GM18858 (cell line): Measurements from ENCODE around the gene SZRD1.
A peak's percentile ranks its signal among the peaks of the same experiment; 100 is the strongest.

Source experiments
- ATAC-seq: cut with Tn5 transposase; IDR thresholded peaks from one replicate; pipeline ENCODE4 v1.9.1; 2021; ENCODE audit not compliant: unreplicated experiment

SZRD1 gene

DNA sequence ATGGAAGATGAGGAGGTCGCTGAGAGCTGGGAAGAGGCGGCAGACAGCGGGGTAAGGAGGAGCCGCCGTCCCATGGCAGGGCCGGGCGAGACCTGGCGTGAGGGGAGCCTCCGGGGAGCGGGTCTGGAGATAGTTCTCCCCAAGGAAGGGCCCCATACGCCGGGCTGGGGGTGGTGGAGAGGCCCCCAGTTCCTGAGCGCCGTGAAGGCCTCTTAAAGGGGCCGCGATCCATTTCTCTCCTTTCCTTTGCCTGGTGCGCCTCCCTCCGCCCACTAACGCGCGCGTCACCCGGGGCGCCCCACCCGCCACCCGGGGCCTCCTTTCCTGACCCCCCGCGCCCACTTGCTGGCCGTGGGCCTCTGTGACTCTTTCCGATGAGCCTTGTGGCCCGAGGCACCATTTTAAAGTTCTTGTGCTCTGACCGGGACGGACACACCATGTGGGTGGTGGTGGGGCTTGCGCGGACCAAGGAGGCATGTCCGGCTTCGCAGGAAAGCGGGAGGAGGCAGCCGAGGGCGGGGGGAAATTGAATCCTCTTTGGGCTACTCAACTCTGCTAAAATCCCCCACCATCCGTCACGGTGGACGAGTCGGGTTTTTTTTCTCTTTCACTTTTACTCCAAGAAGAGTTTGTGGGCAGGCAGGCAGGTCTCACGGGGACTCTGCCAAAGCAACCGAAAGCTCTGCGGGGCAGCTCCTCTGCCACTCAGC, 371 bp downstream of the SZRD1 start:
- ATAC-seq = peak; percentile 35

DNA sequence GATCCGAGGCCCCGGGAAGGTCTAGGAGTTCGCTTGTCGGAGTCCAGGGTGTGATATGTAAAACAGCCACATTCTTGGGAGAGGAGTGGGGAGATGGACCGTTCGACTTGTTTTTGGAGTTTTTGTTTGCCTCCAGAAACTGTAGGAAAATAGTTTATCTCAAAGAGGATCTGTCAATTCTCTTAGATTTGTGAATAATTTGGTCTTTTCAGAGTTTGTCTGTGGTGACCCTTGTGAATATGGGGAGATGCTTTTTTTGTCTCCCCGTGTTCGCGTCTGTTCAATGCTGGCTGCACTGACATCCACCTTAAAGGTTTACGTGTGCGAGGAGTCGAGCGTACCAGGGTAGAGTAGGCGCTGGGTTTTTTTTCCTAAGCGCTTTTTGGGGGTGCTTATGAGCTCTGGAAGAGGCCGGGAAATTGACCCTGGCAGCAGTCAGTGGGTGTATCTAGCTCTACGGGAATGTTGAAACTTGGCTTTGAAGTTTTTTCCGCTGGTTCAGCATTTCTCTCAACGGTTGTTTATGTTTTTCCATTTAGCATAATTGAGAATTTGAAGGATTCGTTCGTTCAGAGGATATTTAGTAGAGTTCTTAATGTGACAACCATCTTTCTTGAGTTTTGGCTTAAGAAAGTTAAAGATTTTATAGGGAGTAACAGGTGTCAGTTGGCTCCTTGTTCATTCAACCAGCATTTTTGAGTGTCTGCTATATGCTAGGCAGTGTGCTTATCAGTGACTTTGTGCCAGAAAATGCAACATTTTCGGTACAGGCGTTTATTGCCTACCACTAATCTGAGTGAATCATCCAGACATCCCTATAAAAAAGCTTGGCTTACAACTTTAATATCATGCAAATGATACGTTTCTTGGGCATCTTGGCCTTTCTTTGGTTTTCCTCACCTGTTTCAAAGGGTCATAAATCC, 1.2 kb downstream of the SZRD1 start:
- no peak for ATAC-seq

DNA sequence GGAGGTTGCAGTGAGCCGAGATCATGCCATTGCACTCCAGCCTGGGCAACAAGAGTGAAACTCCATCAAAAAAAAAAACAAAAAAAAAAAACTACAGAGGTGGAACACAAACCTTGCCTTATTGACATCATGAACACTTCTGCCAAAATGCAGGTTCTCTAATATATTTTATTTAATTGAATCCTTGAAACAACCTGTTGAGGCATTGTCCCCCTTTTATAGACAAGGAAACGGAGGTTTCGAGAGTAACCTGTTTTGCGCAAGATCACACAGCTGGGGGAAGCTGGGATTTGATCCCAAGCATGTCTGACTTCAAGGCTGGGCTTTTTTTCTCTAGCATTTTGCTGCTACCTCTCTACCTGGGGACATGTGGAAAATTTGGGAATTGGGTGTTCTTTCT, 2.8 kb downstream of the SZRD1 start:
- ATAC-seq = no peak

DNA sequence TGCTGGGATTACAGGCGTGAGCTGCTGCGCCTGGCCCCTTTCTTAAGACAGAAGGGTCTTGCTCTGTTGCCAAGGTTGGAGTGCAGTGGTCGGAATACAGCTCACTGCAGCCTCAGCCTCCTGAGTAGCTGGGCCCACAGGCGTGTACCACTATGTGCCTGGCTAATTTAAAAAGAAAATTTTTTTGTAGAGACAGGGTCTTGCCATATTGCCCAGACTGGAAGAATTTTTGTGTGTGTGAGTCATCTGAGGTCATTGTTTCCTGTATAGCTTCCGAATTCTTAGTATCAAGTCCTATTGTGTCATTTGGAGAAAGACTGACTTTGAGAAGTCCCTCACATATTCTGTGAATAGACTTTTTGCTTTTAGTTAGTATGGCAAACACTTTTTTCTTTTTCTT, 4.7 kb downstream of the SZRD1 start:
- no peak for ATAC-seq

DNA sequence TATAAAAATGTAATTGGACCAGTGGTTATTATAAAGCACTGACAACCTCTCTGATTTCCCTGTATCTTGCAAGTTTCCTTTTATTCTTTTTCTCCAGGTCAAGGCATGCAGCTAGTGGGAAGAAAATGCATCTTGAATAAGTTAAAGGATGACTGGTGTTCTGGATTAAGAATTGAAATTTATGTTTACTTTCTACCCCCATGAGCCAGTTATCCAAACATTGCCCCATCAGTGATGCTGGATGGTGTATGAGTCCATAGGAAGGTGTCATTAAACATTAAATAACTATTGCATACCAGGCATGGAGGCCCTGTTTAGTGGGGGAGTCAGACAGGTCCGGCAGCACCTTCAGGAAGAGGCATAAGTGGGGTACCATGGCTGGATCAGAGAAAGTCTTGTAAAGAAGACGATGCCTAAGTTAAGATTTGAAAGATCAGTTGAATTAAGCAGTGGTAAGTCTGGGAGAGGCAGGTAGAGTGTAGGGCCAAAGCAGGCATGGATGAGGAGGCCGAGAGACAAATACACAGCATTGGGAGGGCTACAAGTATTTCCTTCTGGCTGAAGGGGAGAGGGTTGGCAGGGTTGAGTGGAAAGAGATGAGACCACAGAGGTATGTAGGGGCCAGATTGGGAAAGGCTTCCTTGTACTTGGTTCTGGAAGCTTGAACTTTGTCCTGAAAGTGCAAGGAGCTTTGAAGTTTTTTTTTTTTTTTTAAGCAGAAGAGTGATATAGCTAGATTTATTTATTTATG, 5.7 kb downstream of the SZRD1 start:
- no peak for ATAC-seq

DNA sequence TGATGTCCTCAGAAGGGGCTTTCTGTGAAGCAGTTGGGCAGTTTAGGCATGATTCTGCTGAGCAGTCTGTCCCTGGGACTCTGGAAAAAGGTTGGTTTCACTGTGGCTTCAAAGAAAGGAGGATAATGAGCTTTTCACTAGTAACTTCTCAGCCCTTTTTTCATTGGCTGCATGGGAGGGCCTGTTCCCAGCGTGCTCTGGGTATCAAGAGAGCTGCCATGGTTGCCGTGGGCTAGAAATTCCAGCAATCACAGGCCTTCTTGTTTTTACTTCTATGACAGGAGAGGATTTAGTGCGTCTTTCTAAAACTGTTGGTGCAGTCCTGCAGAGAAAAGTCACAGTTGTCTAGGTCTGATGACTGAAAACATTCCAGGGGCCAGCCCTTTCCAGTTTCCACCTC, 7.2 kb downstream of the SZRD1 start:
- no peak for ATAC-seq

DNA sequence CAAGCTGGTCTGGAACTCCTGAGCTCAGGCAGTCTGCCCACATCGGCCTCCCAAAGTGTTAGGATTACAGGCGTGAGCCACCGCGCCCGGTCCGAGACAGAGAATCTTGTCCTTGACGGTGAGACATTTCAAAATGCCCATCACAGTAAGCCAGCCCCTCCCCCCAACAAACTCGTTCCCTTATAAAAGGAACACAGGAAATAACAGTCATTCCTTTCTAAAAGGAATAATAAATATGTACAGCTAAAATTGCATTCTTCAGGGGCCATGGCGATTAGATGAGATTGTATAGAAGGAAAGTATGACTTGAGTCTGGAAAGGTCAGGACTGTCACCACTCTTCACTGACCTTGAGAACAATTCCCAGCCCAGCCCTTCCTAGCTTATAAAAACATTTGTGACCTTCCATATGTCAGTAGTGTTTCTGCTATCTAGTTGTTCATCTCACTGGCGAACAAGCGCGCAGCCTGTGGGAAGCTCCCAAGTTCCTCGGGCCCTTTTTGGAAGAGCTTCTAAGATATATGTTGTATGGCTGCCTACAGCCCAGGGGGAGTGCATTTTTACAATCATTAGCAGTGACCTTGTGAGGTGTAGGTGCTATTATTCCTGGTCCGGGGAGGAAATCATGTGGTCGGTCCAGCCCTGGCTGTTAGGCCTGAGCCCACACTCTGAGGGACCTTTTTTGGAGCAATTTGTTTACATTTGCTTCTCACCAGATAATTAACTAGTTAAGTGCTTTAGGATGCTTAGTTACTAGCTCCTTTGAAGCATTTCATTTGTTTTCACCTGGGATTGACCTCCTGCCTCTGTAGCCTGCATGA, 8.7 kb downstream of the SZRD1 start:
- ATAC-seq = no peak

DNA sequence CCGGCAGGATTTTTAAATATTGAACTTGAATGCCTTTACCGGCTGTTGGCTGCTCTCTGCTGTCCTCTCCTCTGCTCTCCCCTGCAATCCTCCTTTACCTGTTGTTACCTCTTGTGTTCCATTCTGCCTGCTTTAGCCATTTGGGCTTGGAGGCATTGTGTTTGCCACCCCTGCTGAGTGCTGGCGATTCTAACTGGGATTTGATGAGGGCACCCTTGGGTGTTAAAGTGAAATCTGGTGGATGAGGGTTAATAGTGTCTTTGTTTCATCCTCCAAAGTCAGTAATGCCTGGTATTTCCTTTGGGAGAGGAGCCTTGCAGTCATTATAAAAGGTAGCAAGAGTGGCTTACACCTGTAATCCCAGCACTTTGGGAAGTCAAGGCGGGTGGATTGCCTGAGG, 9.9 kb downstream of the SZRD1 start:
- ATAC-seq = no peak

DNA sequence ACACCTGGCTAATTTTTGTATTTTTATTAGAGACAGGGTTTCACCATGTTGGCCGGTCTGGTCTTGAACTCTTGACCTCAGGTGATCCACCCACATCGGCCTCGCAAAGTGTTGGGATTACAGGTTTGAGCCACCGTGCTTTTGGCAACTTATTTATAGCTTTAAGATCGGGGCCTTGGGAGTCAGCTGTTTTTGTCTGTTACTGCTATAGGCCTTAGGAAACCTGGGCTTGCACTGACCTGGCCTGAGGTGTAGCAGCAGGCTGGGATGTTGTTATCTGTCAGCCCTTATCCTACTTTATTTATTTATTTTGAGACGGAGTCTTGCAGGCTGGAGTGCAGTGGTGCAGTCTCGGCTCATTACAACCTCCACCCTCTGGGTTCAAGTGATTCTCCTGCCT, 11.4 kb downstream of the SZRD1 start:
- no peak for ATAC-seq

DNA sequence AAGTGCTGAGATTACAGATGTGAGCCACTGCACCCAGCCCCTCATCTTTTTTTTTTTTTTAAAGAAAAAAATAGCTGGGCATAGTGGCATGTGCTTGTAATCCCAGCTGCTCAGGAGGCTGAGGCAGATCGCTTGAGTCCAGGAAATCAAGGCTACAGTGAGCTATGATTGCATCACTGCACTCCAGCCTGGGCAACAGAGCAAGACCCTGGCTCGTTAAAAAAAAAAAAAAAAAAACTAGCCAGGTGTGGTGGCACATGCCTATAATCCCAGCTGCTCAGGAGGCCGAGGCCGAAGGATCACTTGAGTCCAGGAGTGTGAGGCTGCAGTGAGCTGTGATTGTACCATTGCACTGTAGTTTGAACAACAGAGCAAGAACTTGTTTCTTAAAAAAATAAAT, 13.8 kb downstream of the SZRD1 start:
- no peak for ATAC-seq

DNA sequence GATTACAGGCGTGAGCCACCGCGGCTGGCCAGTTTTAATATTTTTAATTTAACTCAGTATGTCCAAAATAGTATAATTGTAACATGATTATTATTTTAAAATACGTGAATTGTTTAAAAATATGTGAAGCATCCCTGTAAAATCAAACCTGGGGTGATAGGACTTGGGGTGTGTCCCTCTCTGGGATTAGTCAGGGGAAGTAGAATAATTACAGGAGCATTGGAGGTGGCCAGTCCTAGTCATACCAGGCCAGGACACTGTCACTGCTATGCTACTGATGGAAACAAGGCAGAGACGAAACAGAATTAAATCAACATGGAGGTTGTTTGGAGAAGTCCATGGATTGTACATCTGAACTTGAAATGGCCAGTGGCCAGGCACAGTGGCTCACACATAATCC, 16.8 kb downstream of the SZRD1 start:
- ATAC-seq = no peak

DNA sequence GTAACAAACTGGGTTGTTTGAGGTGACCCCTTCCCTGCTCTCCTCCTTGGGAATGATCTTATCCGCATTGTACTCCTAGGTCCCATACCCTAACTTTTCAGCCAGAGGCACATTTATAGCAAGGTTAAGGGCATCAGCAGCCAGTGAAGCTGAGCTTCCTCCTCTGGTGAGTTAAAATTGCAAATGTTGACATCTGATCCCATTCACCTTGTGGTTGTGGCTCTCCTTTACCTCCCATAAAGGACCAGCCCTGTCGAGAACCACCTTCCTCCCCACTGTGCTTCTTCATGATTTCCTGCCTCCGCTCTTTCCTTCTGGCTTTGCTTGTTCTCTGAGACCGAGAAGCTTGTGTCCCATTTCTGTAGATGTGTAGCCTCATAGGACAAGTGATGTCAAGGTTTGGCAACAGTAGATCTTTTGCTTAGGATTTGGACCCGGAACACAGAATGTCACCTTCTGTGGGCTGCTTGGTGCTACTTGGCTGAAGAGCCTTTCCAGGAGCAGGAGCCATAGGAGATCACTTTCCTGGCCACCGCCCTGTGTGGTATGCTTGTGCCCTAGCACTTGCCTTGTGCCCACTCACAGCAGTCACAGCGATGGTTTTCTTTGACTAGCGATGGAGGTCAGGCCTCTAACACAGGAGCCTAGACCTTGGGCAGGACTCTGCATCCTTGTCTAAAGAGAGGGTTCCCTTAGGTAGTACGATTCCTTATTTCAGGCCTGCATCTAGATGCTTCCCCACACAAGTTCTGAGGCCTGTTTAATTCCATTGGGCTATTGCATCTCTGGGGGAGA, 18.8 kb downstream of the SZRD1 start:
- no peak for ATAC-seq

DNA sequence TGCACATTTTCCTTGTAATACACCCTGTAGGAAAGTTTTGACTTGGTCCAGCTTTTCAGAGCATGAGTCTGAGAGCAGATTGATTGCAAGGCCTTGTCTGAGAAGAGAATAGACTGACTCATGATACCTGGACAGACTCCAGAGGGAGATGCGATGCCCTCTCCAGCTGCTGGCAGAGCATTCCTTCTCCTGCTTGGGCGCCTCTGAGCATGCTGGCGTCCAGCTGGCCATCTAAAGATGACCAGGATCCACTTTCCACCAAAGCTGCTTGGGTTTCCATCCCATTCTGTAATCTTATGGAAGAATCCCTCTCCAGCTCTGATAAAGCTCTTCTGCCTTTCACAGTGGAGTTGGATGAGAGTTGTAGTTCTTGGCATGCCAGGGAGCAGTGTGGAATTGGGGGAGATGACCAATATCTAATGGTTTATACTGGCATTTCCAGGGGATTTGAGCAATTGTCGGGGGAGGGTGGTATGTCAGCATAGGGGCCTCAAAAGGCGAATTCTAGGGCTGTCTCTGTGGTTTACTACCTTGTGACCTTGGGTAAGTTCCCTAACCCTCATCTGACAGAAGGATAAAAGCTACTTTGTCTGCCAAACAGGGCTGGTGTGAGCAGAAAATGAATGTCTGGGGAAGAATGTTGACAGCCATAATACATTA, 19.5 kb downstream of the SZRD1 start:
- no peak for ATAC-seq

DNA sequence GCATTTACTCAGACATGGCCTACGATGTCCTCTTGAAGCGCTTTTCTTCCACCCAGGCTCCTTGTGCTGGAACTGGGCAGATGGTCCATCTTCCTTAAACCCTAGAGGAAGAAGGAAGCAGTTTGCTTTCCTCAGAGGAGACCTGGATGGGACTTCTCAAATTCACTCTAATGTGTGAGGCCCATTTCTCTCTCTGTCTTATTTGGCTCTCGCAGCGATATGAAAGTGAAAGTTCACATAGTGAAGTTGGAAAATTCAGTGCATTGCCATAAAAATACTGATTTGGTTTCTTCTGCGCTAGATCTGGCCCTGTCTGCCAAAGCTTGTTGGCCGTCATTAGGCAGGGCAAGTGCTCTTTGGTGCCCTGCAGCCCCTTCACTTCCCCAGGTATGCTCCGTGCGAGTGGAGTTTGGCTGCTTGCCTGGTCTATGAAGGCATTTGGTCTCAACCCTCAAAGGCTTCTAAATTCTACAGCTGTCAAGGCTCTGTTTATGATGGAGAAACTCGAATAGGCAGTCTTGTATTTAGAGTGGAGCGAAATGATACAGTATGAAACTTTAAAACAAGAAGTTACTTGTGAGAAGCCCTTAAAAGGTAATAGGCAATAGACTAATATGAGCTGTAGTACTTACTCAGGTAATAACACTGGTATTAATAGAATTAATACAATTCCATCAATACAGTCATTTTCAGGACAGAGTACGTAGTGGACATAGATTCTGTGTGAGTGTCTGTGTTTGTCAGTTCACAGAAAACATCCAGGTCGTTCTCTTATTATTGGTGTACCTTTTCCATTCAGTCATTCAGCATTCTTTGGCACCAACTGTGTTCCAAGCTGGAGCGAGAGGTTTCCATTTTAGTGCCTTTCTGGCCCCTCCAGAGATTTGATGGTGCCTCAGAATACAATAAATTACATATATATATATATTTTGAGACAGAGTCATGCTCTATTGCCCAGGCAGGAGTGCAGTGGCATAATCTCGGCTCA, 20.5 kb downstream of the SZRD1 start:
- no peak for ATAC-seq

DNA sequence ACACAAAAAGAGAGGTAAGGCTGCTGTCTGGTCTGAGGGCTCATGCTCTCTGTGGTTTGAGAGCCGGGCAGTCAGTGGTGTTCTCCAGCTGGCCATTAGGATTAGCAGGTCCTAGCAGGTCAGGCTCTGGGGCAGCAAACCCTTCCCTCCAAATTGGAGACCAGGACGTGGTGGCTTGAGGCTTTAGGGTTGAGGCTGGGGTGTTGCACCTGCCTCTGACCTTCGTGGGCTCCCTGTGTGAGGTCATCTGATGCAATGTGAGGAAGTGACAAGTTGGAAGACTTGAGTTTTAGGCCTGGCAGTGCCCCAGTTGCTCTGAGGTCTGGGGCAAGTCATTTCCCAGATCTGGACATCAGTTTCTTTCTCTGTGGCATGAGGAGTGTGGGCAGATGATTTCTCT, 24.4 kb downstream of the SZRD1 start:
- no peak for ATAC-seq

DNA sequence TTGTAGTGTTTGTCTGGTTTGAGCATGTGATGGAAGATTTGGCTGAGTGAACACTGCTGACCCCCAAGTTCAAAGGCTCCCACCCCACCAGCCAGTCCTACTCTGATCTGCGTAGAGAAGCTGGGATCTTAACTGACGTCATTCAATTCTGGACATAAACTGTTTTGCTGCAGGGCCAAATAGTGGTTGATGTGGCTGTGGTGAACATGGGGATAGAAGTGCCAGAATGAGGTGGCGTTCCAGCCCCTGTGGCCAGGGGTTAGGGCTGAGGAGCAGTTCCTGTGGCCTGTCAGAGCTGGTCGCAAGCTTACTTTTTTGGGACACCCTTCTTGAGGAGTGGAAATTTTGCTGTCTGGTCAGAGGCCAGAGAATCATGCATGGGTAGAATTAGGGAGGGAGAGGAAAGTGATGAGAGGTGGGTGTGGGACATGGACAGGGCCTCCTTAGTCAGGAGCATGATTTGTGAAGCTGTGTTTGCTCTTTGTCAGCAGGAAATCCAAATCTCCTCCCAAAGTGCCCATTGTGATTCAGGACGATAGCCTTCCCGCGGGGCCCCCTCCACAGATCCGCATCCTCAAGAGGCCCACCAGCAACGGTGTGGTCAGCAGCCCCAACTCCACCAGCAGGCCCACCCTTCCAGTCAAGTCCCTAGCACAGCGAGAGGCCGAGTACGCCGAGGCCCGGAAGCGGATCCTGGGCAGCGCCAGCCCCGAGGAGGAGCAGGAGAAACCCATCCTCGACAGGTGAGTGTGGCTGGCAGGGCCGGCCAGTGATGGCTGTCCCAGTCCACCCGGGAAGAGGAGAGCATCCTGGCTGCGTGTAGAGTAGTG, 25.9 kb downstream of the SZRD1 start:
- no peak for ATAC-seq
